ENCODE results near the gene BID. TPM values are rescaled to one million over a fixed set of nuclear protein-coding genes. Genes with fewer than 3 reads are reported as not detected.

BID gene
- total and polyA plus RNA-seq, 2 of the 4 experiments (the other 2 are of a cell fraction), result 69.5 to 240 TPM

DNA sequence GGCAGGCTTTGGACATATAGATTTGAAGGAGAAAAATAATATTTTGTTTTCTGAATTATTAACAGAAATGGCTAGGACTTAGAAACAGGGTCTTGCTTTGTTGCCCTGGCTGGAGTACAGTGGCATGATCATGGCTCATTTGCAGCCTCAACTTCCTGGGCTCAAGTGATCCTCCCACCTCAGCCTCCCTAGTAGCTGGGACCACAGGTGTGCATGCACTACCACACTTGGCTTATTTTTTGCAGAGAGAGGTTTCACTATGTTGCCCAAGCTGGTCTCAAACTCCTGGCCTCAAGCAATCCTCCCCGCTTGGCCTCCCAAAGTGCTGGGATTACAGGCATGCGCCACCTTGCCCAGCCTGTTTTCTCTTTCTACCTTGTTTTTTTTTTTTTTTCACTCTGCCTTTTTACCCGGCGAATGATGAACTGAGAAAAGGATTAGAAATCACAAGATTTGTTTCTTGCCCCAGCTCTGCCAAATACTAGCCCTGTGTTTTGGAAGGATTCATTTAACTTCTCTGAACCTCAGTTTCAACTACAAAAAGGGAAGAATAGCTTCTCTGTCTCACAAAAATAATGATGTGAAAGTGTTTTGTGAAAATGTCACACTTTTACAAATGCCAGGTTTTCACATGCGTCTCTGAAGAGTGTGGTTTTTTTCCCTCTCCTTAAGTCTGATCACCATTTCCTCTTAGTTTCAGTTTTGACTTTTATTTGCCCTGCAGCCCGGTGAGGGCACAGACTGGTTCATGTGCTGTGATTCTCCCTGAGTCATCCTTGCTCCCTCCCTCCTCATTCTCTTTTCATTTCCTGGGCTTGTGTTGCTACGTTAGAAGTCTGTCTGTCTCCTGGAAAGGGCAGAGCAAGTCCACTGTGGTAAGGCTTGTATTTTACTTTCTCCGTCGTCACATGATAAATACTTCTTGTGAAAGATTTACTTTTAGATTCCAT is 68.0 kb downstream of the BID start:
- H2BK120ac ChIP-seq (ENCODE audit: low read depth, low read length), result peak overlapping the region; percentile 43
- no TSS peak for BruUV-seq (replicated peaks)
- ChIA-PET POLR2A (ENCODE audit: unreplicated experiment) (no interaction called here), CTCF (interaction anchor here (0.5 to 1.1 kb wide), 2 partner anchors 15 to 148 kb away, joined by 3 read pairs; no protein-coding TSS in a partner anchor)
- no peak overlapping the region for H2AFZ ChIP-seq (replicated peaks; ENCODE audit: low read length, poor library complexity)
- H2BK20ac ChIP-seq (ENCODE audit: low read depth, low read length), result peak overlapping the region; percentile 1; the same call in 1 of the 2 replicates
- peak overlapping the region; percentile 47; the same call in 1 of the 3 replicates for H2BK15ac ChIP-seq (ENCODE audit: low read depth, low read length)
- H3K4me1 ChIP-seq (ENCODE audit: control insufficient read depth, insufficient read depth, low read length), result peaks cover 4% of the 10 kb centered on the region
- peak; percentile 93 for DNase-seq
- H3K18ac ChIP-seq (ENCODE audit: low read depth, low read length), result peak overlapping the region; percentile 70; the same call in 1 of the 2 replicates
- no peaks in the 10 kb centered on the region for H4K20me1 ChIP-seq (ENCODE audit: insufficient read depth, low read length)
- peaks cover 7 to 30% of the 10 kb centered on the region in 2 experiments; a peak in 3 of 4 replicates for H3K79me1 ChIP-seq (ENCODE audit: low read depth in 1 of 2, low read length in 2 of 2)
- no peaks in the 10 kb centered on the region for H3K9me3 ChIP-seq (ENCODE audit: control insufficient read depth, insufficient read depth, low read length)
- peak overlapping the region; percentile 94 for H2BK5ac ChIP-seq (ENCODE audit: low read depth, low read length, poor library complexity, severe bottlenecking)
- peak overlapping the region; percentile 54; the same call in 1 of the 2 replicates for H3K14ac ChIP-seq (replicated peaks; ENCODE audit: low read depth, low read length)
- peaks cover 9% of the 10 kb centered on the region for H3K36me3 ChIP-seq (ENCODE audit: control insufficient read depth, insufficient read depth, low read length)
- no CpG with 5 or more reads among the region's 9 CpGs for WGBS, 2 experiments (ENCODE audit: extremely low coverage in 2 of 2, insufficient read length in 1 of 2)
- in situ Hi-C loops (cut with MboI; ENCODE audit: low sequenced_read_pairs) (no loop called here), intact Hi-C loops (cut with micrococcal nuclease) (no loop called here), dilution Hi-C loops (cut with HindIII; ENCODE audit: low sequenced_read_pairs, unreplicated experiment) (no loop called here)
- H3K27ac ChIP-seq (ENCODE audit: insufficient read depth, low read length), result peak overlapping the region; percentile 48; the same call in 1 of the 2 replicates
- peak overlapping the region; percentile 6 to 84; a peak in 3 of 4 replicates for H4K8ac ChIP-seq (ENCODE audit: low read depth in 2 of 2, low read length in 2 of 2)
- H4K91ac ChIP-seq (ENCODE audit: insufficient read depth, low read depth, low read length), result peak overlapping the region; percentile 65; the same call in 1 of the 2 replicates
- peak overlapping the region; percentile 82 for H3K4ac ChIP-seq (ENCODE audit: low read depth, low read length)
- no peaks in the 10 kb centered on the region for H3K27me3 ChIP-seq (ENCODE audit: control insufficient read depth, insufficient read depth, low read length)
- peak; percentile 94 for ATAC-seq (ENCODE audit: low read depth)
- peak overlapping the region; percentile 62; the same call in 1 of the 2 replicates for H2AK5ac ChIP-seq (ENCODE audit: low read depth, low read length)
- peak overlapping the region; percentile 46; the same call in 1 of the 2 replicates for H3K23ac ChIP-seq (ENCODE audit: low read depth, low read length)
- H3K9me1 ChIP-seq (ENCODE audit: insufficient read depth, low read length), result 0 out of 2 replicates have a peak, but pooled peaks cover 2% of the 10 kb centered on the region
- no peak overlapping the region for H2AK9ac ChIP-seq (replicated peaks; ENCODE audit: low read depth, low read length, poor library complexity)
- peak overlapping the region; percentile 17; the same call in 1 of the 2 replicates for H3K9ac ChIP-seq (ENCODE audit: low read depth, low read length)
- peak overlapping the region; percentile 67 for H4K5ac ChIP-seq (ENCODE audit: low read depth, low read length)
- peak overlapping the region; percentile 92 for H3K4me2 ChIP-seq (ENCODE audit: low read depth, low read length)
- peak overlapping the region; percentile 55 for H3K56ac ChIP-seq (ENCODE audit: extremely low read depth, insufficient read depth, low read length)
- peak overlapping the region; percentile 4; the same call in 1 of the 2 replicates for H3K4me3 ChIP-seq (ENCODE audit: insufficient read depth, low read depth, low read length)
- TF ChIP-seq MAFK (IDR thresholded peaks at IDR 0.05; ENCODE audit: low read depth, low read length), result peak; percentile 53
- TF ChIP-seq FOS (IDR thresholded peaks at IDR 0.05; ENCODE audit: low read depth, low read length), result no peak
- TF ChIP-seq CHD1 (IDR thresholded peaks at IDR 0.05; ENCODE audit: low read depth, low read length), result no peak
- 0 out of 2 replicates have a peak, but pooled peaks have one; percentile 51 for TF ChIP-seq MXI1 (IDR thresholded peaks at IDR 0.05; ENCODE audit: borderline replicate concordance, low read depth, low read length)
- no peak for TF ChIP-seq RFX5 (IDR thresholded peaks at IDR 0.05; ENCODE audit: low read depth, low read length)
- TF ChIP-seq BHLHE40 (IDR thresholded peaks at IDR 0.05; ENCODE audit: low read depth, low read length), result no peak
- TF ChIP-seq, protein P1, sequence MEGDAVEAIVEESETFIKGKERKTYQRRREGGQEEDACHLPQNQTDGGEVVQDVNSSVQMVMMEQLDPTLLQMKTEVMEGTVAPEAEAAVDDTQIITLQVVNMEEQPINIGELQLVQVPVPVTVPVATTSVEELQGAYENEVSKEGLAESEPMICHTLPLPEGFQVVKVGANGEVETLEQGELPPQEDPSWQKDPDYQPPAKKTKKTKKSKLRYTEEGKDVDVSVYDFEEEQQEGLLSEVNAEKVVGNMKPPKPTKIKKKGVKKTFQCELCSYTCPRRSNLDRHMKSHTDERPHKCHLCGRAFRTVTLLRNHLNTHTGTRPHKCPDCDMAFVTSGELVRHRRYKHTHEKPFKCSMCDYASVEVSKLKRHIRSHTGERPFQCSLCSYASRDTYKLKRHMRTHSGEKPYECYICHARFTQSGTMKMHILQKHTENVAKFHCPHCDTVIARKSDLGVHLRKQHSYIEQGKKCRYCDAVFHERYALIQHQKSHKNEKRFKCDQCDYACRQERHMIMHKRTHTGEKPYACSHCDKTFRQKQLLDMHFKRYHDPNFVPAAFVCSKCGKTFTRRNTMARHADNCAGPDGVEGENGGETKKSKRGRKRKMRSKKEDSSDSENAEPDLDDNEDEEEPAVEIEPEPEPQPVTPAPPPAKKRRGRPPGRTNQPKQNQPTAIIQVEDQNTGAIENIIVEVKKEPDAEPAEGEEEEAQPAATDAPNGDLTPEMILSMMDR (conservative IDR thresholded peaks at IDR 0.05; ENCODE audit: low read depth, low read length), result no peak
- peak; percentile 85 for TF ChIP-seq NFE2L2 (IDR thresholded peaks at IDR 0.05; ENCODE audit: low read depth, low read length)
- TF ChIP-seq CEBPB (IDR thresholded peaks at IDR 0.05; ENCODE audit: low read depth, low read length), result no peak
- TF ChIP-seq, protein P2, sequence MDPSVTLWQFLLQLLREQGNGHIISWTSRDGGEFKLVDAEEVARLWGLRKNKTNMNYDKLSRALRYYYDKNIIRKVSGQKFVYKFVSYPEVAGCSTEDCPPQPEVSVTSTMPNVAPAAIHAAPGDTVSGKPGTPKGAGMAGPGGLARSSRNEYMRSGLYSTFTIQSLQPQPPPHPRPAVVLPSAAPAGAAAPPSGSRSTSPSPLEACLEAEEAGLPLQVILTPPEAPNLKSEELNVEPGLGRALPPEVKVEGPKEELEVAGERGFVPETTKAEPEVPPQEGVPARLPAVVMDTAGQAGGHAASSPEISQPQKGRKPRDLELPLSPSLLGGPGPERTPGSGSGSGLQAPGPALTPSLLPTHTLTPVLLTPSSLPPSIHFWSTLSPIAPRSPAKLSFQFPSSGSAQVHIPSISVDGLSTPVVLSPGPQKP (IDR thresholded peaks at IDR 0.05; ENCODE audit: borderline replicate concordance, low read depth, low read length), result no peak
- TF ChIP-seq RAD21 (IDR thresholded peaks at IDR 0.05; ENCODE audit: low read length), result peak; percentile 20; the same call in 1 of the 2 replicates
- TF ChIP-seq SMC3 (IDR thresholded peaks at IDR 0.05; ENCODE audit: low read depth, low read length), result no peak
- peak; percentile 69; the same call in 1 of the 2 replicates for TF ChIP-seq MAZ (IDR thresholded peaks at IDR 0.05; ENCODE audit: borderline replicate concordance, low read depth, low read length)
